Transverse colon (tissue), 4 donors: ENCODE results near the gene RAB28.

Source experiments
- CTCF ChIP-seq, 5 experiments: fragments of 200-600 bp in 3 of 5; fragments of 450-650 bp in 2 of 5; sonication (generic) in 3 of 5; IDR thresholded peaks; 1 replicate in 2 of 5; 2 replicates in 3 of 5; pipeline ENCODE4 v1.5.1; 2016 to 2017; ENCODE audit warnings: antibody characterized with exemption in 5 of 5, inconsistent platforms in 3 of 5, mild to moderate bottlenecking in 2 of 5, moderate library complexity in 1 of 5
- EP300 ChIP-seq: sonication (generic); formaldehyde crosslinking; IDR thresholded peaks from one replicate; pipeline ENCODE4 v1.6.1; 2017; ENCODE audit warnings: antibody characterized with exemption, low read depth
- POLR2A ChIP-seq: fragments of 450-650 bp; IDR thresholded peaks from one replicate; pipeline ENCODE4 v1.6.1; 2016; ENCODE audit warnings: antibody characterized with exemption, mild to moderate bottlenecking, moderate library complexity
- POLR2AphosphoS5 ChIP-seq, 3 donors: sonication (generic); formaldehyde crosslinking; IDR thresholded peaks; one replicate each; pipeline ENCODE4 v1.6.1; 2016; ENCODE audit warnings: antibody characterized with exemption in 3 of 3

GRCh38 chr4:13340672-13341071 is 143.5 kb downstream of the RAB28 start:
- TF ChIP-seq CTCF (IDR thresholded peaks at IDR 0.05) (no peak), POLR2A (no peak), POLR2AphosphoS5 (IDR thresholded peaks at IDR 0.05) (no peak), EP300 (no peak)
